ENCODE measurements around the gene MGAT5B. TPM values are rescaled to one million over a fixed set of nuclear protein-coding genes. Genes with fewer than 3 reads are reported as not detected.

The MGAT5B gene
- total and polyA plus RNA-seq, 8 donors = 0.10 to 1.7 (median 0.32) TPM; not detected in 4

DNA sequence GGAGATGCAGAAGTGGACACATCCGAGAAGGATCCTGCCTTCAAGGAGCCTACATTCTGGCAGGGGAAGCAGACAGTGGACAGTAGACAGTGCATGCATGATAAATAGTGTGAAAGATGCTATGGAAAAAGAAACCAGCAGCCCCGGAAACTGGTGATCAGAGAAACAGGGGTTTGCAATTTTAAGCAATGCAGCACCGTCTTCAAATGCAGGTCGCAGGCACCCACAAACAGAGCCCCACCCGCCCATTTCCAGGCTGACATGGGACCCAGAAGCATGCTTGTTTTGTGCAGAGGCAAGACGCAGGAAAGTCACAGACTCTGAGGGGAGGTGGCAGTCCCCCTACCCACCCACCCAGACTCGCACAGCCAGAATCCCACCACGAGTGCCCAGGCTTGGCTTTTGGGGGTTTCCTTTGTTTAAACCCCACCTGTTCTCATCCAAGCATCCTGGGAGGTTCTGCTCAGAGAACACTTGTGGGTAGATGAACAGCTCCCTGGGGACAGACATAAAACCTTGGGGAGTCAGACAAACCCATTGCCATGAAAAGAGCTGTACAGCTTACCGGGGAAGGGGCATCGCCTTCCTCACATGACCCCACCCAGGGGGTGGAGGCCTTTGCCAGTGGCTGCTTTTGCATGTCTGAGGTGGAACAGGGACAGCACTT is 114.3 kb downstream of the MGAT5B start:
- 68 to 82% (median 74%) methylated on average over 10 of the region's 10 CpGs for WGBS, 5 donors
- H3K9me3 ChIP-seq = peaks cover 0 to 10% (median 8%) of the 10 kb centered on the region in 4 donors
- intact Hi-C loops (cut with DNase I; ENCODE audit: low total_unique reads) = no loop called here
- H3K27ac ChIP-seq = no peak overlapping the region
- TF ChIP-seq EP300 (IDR thresholded peaks at IDR 0.05) = no peak
- no peak for TF ChIP-seq POLR2AphosphoS5 (IDR thresholded peaks at IDR 0.05)
- TF ChIP-seq, protein P1, sequence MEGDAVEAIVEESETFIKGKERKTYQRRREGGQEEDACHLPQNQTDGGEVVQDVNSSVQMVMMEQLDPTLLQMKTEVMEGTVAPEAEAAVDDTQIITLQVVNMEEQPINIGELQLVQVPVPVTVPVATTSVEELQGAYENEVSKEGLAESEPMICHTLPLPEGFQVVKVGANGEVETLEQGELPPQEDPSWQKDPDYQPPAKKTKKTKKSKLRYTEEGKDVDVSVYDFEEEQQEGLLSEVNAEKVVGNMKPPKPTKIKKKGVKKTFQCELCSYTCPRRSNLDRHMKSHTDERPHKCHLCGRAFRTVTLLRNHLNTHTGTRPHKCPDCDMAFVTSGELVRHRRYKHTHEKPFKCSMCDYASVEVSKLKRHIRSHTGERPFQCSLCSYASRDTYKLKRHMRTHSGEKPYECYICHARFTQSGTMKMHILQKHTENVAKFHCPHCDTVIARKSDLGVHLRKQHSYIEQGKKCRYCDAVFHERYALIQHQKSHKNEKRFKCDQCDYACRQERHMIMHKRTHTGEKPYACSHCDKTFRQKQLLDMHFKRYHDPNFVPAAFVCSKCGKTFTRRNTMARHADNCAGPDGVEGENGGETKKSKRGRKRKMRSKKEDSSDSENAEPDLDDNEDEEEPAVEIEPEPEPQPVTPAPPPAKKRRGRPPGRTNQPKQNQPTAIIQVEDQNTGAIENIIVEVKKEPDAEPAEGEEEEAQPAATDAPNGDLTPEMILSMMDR (IDR thresholded peaks at IDR 0.05) = no peak
- no peak for TF ChIP-seq POLR2A (IDR thresholded peaks at IDR 0.05)
- H3K4me1 ChIP-seq = no peaks in the 10 kb centered on the region
- H3K36me3 ChIP-seq = no peaks in the 10 kb centered on the region
- no peak for DNase-seq
- H3K27me3 ChIP-seq = peaks cover 0 to 33% (median 10%) of the 10 kb centered on the region in 3 donors
- H3K4me3 ChIP-seq = no peak overlapping the region

DNA sequence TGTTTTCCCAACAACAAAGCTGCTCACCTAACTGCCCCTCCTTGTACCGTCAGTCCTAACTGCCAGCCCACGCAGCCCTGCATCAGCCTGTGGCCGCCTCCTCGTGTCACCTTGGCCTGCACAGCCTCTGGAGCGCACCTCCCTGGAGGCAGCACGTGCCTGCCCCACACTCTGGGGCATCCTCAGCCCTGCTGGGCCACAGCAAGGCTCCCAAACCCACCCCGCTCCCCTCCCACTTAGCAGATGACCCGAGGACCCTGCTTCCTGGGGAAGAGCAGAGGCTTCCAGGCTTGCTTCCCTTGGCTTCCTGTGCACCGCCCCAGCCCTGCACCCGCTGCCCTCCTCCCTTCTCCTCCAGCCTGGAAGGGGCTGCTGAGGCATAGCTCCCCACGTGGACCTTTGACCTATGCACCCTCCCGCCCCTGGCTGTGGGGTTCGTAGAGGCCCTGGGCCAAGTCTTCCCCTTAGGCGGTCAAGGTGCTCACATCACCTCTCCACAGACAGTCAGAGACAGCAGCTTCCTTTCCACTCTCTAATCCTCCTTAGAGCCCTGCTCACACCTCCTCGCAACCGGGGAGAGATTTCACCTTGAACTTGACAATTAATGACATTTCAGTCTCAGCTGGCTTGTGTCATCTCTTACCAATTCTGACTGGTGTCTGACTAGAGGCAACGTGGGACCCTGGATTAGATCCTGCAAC is 115.0 kb downstream of the MGAT5B start:
- no peaks in the 10 kb centered on the region for H3K36me3 ChIP-seq
- H3K4me3 ChIP-seq = no peak overlapping the region
- TF ChIP-seq, protein P1 (IDR thresholded peaks at IDR 0.05) = no peak
- TF ChIP-seq EP300 (IDR thresholded peaks at IDR 0.05) (no peak), POLR2AphosphoS5 (IDR thresholded peaks at IDR 0.05) (no peak), POLR2A (IDR thresholded peaks at IDR 0.05) (no peak)
- peaks cover 0 to 3% (median 1%) of the 10 kb centered on the region in 4 donors for H3K9me3 ChIP-seq
- WGBS, 5 donors = 54 to 57% (median 56%) methylated on average over 16 to 17 of the region's 17 CpGs
- H3K4me1 ChIP-seq = no peaks in the 10 kb centered on the region
- no peak overlapping the region for H3K27ac ChIP-seq
- peaks cover 0 to 33% (median 10%) of the 10 kb centered on the region in 3 donors for H3K27me3 ChIP-seq
- intact Hi-C loops (cut with DNase I; ENCODE audit: low total_unique reads) = no loop called here
- no peak for DNase-seq

DNA sequence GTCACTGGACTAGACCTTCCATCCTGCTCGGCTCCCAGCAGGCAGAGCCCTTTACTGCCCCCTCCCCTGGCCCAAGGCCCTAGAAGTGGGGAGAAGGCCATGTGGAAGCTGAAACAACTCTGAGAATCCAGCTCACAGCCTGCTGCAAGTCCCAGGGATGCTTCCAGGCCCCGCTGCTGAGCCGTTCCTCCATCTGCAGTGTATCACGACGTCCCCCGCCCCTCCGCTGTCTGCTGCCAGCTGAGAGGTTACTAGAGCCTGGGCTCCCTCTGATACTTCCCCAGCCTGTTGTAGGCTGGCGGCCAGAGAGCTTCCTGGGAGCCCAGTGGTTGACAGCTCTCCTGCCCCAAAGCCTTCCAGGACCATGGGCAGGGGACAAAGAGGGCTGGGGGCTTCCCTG is 118.2 kb downstream of the MGAT5B start:
- H3K27me3 ChIP-seq = peaks cover 0 to 29% (median 17%) of the 10 kb centered on the region in 3 donors
- H3K36me3 ChIP-seq = no peaks in the 10 kb centered on the region
- no peak for TF ChIP-seq EP300 (IDR thresholded peaks at IDR 0.05)
- no peak for TF ChIP-seq POLR2AphosphoS5 (IDR thresholded peaks at IDR 0.05)
- TF ChIP-seq, protein P1 (IDR thresholded peaks at IDR 0.05) = no peak
- TF ChIP-seq POLR2A (IDR thresholded peaks at IDR 0.05) = no peak
- peak in 1 of 2 donors; percentile 88 for DNase-seq
- H3K4me1 ChIP-seq = no peaks in the 10 kb centered on the region
- no peaks in the 10 kb centered on the region for H3K9me3 ChIP-seq
- H3K4me3 ChIP-seq = no peak overlapping the region
- H3K27ac ChIP-seq = no peak overlapping the region
- intact Hi-C loops (cut with DNase I; ENCODE audit: low total_unique reads) = no loop called here
- 54 to 86% (median 64%) methylated on average over 3 to 8 of the region's 8 CpGs for WGBS, 5 donors

DNA sequence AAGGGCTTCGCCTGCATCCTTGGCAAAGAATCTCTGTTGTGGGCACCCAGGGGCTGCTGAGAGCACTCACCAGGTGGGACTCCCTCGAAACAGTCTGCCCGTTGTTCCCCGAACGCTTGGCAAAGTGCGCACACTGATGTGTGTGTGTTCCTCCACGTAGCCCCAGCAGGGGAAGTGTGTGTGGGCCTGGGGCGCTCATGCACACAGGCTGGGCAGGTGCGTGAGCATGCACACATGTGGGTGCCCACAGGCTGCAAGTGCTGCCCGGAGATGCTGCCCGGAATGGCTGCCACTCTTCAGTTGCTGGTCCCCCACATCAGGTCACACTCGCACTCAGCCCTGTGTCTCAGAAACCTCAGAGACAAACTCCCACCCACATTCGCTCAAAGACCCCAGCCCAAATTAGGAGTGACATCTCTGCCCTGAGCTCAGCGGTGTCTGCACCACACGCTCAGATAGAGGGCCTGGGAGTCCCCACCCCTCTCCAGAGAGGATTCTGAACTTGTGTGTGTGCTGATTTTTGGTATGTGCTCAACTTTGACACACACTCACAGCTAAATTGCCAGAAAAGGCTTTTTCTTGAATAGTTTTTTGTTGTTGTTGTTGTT is 119.4 kb downstream of the MGAT5B start:
- DNase-seq = no peak
- no peak overlapping the region for H3K4me3 ChIP-seq
- 61 to 84% (median 73%) methylated on average over 13 to 15 of the region's 15 CpGs for WGBS, 5 donors
- H3K27ac ChIP-seq = no peak overlapping the region
- H3K36me3 ChIP-seq = no peaks in the 10 kb centered on the region
- no peaks in the 10 kb centered on the region for H3K4me1 ChIP-seq
- no peaks in the 10 kb centered on the region for H3K9me3 ChIP-seq
- no peak for TF ChIP-seq POLR2AphosphoS5 (IDR thresholded peaks at IDR 0.05)
- TF ChIP-seq, protein P1 (IDR thresholded peaks at IDR 0.05) = no peak
- TF ChIP-seq EP300 (IDR thresholded peaks at IDR 0.05) = no peak
- intact Hi-C loops (cut with DNase I; ENCODE audit: low total_unique reads) = no loop called here
- peaks cover 0 to 26% (median 9%) of the 10 kb centered on the region in 3 donors for H3K27me3 ChIP-seq

Data from stomach (tissue), 9 donors.